ENCODE data around the gene RRP8.

Gene RRP8

GRCh38 chr11:6603287-6604080 lies at the start of gene RRP8, which contains the start of gene ILK:
RRP8 (minus strand) TSS chr11:6603616; CDS start chr11:6603502, 114 bp downstream.
ILK (plus strand) TSS chr11:6603774; CDS start chr11:6604272, 498 bp downstream.
- peak; percentile 86 for DNase-seq (ENCODE audit: low read depth)

GRCh38 chr11:6653097-6653496 lies 49.7 kb upstream of the RRP8 start:
- no peak for TF ChIP-seq CTCF (conservative IDR thresholded peaks at IDR 0.05; ENCODE audit: control insufficient read depth, insufficient read depth, low read depth, low read length)
- no peak for DNase-seq (ENCODE audit: low read depth)
- no peak overlapping the region for H3K4me3 ChIP-seq (ENCODE audit: control insufficient read depth, low read depth, low read length)

More at GRCh38 chr11:6603287-6604080, at the start of gene RRP8, which contains the start of gene ILK:
- TF ChIP-seq CTCF (conservative IDR thresholded peaks at IDR 0.05; ENCODE audit: control insufficient read depth, insufficient read depth, low read depth, low read length) = peak; percentile 6
- peak within 1 kb of the TSS; percentile 99 for H3K4me3 ChIP-seq (ENCODE audit: control insufficient read depth, low read depth, low read length)

- no peak for TF ChIP-seq CTCF (conservative IDR thresholded peaks at IDR 0.05; ENCODE audit: control insufficient read depth, insufficient read depth, low read depth, low read length)
- no peak overlapping the region for H3K4me3 ChIP-seq (ENCODE audit: control insufficient read depth, low read depth, low read length)
These were observed 48.8 kb upstream of the RRP8 start for GRCh38 chr11:6652182-6652581.

GRCh38 chr11:6650980-6651379 lies 47.6 kb upstream of the RRP8 start:
- peak; percentile 57 for DNase-seq (ENCODE audit: low read depth)
- no peak for TF ChIP-seq CTCF (conservative IDR thresholded peaks at IDR 0.05; ENCODE audit: control insufficient read depth, insufficient read depth, low read depth, low read length)

More at GRCh38 chr11:6652182-6652581, 48.8 kb upstream of the RRP8 start:
- no peak for DNase-seq (ENCODE audit: low read depth)

GRCh38 chr11:6650104-6650503 lies 46.7 kb upstream of the RRP8 start:
- TF ChIP-seq CTCF (conservative IDR thresholded peaks at IDR 0.05; ENCODE audit: control insufficient read depth, insufficient read depth, low read depth, low read length) = no peak
- no peak overlapping the region for H3K4me3 ChIP-seq (ENCODE audit: control insufficient read depth, low read depth, low read length)
- no peak for DNase-seq (ENCODE audit: low read depth)

More at GRCh38 chr11:6650980-6651379, 47.6 kb upstream of the RRP8 start:
- H3K4me3 ChIP-seq (ENCODE audit: control insufficient read depth, low read depth, low read length) = no peak overlapping the region

GRCh38 chr11:6648501-6648900 lies 45.1 kb upstream of the RRP8 start:
- no peak overlapping the region for H3K4me3 ChIP-seq (ENCODE audit: control insufficient read depth, low read depth, low read length)
- no peak for DNase-seq (ENCODE audit: low read depth)
- no peak for TF ChIP-seq CTCF (conservative IDR thresholded peaks at IDR 0.05; ENCODE audit: control insufficient read depth, insufficient read depth, low read depth, low read length)
